HG03159 (cell line): ENCODE data around the gene MUC5AC.
"Not testable (repeated sequence)": the region's sequence is repeated elsewhere in the genome, so short reads cannot be mapped to it uniquely, and the experiment has no call there.

ENCODE experiments used
- ATAC-seq: cut with Tn5 transposase; IDR thresholded peaks from one replicate; pipeline ENCODE4 v1.9.1; 2021; ENCODE audit warnings: mild to moderate bottlenecking, moderate library complexity; ENCODE audit not compliant: unreplicated experiment

MUC5AC gene

GRCh38 chr11:1205121-1205986 is 47.6 kb downstream of the MUC5AC start:
- no peak for ATAC-seq

- ATAC-seq, result no peak
Observed at GRCh38 chr11:1205987-1206331, 48.2 kb downstream of the MUC5AC start.

- no peak for ATAC-seq
Observed at GRCh38 chr11:1206391-1207271, 48.9 kb downstream of the MUC5AC start.

- ATAC-seq, result no peak
Observed at GRCh38 chr11:1207401-1208143, 49.8 kb downstream of the MUC5AC start.

- no peak for ATAC-seq
Observed at GRCh38 chr11:1208144-1208393, 50.3 kb downstream of the MUC5AC start.

GRCh38 chr11:1208394-1209261 is 50.9 kb downstream of the MUC5AC start:
- ATAC-seq, result no peak

- ATAC-seq, result no peak
Observed at GRCh38 chr11:1209371-1210057, 51.8 kb downstream of the MUC5AC start.

- ATAC-seq, result no peak
Observed at GRCh38 chr11:1211838-1212237, 54.1 kb downstream of the MUC5AC start.

- not testable (repeated sequence) for ATAC-seq
Observed at GRCh38 chr11:1215826-1216225, 58.1 kb downstream of the MUC5AC start.

- ATAC-seq, result no peak
Observed at GRCh38 chr11:1217151-1217550, 59.4 kb downstream of the MUC5AC start.

- ATAC-seq, result no peak
Observed at GRCh38 chr11:1218256-1218787, 60.6 kb downstream of the MUC5AC start.

- ATAC-seq, result no peak
Observed at GRCh38 chr11:1218788-1219445, 61.2 kb downstream of the MUC5AC start.

- ATAC-seq, result no peak
Observed at GRCh38 chr11:1219446-1219833, 61.7 kb downstream of the MUC5AC start.

GRCh38 chr11:1219834-1220815 is 62.4 kb downstream of the MUC5AC start:
- no peak for ATAC-seq

- ATAC-seq, result no peak
Observed at GRCh38 chr11:1220941-1221721, 63.4 kb downstream of the MUC5AC start.

- ATAC-seq, result no peak
Observed at GRCh38 chr11:1221848-1222311, 64.1 kb downstream of the MUC5AC start.
